Uterus (tissue), 2 donors: Measurements from ENCODE around the gene PITPNB.

Source experiments
- CTCF ChIP-seq, 4 experiments: fragments of 200-600 bp in 2 of 4; fragments of 450-650 bp in 2 of 4; sonication (generic) in 2 of 4; IDR thresholded peaks; one replicate each; pipeline ENCODE4 v1.5.1; 2016 to 2019; ENCODE audit warnings: antibody characterized with exemption in 4 of 4, mild to moderate bottlenecking in 2 of 4, moderate library complexity in 1 of 4
- POLR2A ChIP-seq, 2 donors: fragments of 450-650 bp; IDR thresholded peaks; one replicate each; pipeline ENCODE4 v1.6.1; 2016; ENCODE audit warnings: antibody characterized with exemption in 2 of 2, mild to moderate bottlenecking in 1 of 2, moderate library complexity in 1 of 2

GRCh38 chr22:27808451-27809225 is 110.4 kb downstream of the PITPNB start:
- TF ChIP-seq CTCF (IDR thresholded peaks at IDR 0.05) = no peak
- no peak for TF ChIP-seq POLR2A (IDR thresholded peaks at IDR 0.05)
